NCI-H2171 treated with DMSO at 0.1 percent for 48 hours (cell line): Measurements from ENCODE around the gene TNIK.

Experiments used
- DNase-seq: peaks from one replicate; lab custom pipeline; 2025; lab: John Stamatoyannopoulos, UW

TNIK gene

DNA sequence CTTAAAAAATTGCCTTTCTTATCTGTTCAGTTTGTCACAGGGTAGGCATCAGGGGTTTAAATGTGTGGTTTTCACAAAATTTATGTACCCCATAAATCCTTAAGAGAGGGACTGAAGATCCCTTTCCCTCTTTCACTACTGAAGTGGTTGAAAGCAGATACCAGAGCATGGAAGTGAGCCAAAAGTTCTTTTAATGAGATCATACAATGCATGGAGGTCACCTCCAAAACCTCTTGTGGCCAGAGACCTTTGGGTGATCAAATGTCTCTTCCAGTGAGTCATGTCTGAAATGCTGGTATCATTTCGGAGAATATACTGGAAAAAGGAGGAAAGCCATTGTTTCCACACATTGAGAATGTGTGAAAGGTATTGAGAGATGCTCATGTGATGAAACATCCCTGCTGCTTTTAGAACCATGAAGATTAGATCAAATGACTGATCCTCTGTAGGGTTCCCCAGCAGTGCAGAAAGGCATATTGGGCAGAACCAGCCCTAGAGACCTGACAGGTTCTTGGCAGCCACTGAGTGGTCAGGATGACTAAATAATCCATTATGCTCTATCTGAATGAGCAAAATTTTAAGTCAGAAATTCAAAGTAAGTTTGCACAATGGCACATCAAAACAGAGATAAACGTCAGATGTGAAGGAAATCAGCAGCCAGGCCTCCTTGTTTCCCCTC lies 267.9 kb downstream of the TNIK start:
- peak; percentile 26 for DNase-seq

DNA sequence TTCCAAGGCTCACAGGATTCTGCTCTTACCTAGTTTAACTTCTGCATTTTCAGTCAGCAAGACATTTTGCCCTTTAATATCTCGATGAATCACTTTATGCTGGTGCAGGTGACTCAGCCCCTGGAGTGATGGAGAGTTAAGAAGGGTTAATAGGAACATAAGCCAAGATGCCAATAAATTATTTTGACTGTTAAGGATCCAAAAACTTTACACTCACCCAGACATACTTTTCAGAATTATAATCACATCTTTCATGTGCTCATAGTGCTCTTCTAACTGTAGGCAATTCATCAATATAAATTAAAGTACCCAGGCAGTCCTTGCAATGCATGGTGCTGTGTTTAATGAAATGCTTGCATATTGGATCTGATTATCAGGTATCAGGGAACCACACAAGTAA lies 269.5 kb downstream of the TNIK start:
- DNase-seq = no peak

GRCh38 chr3:171189394-171190080 lies 270.7 kb downstream of the TNIK start:
- DNase-seq = no peak

- peak; percentile 53 for DNase-seq
Observed at GRCh38 chr3:171187706-171188290, 272.4 kb downstream of the TNIK start.

- no peak for DNase-seq
Observed at GRCh38 chr3:171186817-171187500, 273.2 kb downstream of the TNIK start.

- no peak for DNase-seq
Observed at GRCh38 chr3:171186383-171186782, 273.8 kb downstream of the TNIK start.

DNA sequence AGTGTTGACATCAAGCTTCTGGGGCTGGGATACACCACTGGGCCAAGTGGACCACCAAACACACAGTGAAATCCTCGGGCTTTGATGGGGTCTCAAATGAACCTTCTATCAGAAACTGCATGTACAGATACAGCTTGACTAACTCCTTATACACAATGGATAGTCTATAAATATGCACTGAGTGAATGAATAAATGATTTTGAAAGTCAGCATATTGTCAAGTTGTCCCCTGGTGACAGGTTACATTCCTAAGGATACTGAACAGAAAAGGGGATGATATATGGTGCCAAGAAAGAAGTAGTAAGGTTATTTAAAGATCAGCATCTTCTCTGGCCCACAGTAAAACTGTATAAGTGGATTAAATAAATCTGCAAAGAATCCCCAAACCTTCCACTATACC lies 274.2 kb downstream of the TNIK start:
- DNase-seq = no peak

GRCh38 chr3:171184372-171184771 lies 275.8 kb downstream of the TNIK start:
- DNase-seq = no peak

- DNase-seq = no peak
Observed at GRCh38 chr3:171183042-171183441, 277.2 kb downstream of the TNIK start.

GRCh38 chr3:171181907-171182690 lies 278.1 kb downstream of the TNIK start:
- no peak for DNase-seq

GRCh38 chr3:171178714-171179113 lies 281.5 kb downstream of the TNIK start:
- no peak for DNase-seq

DNA sequence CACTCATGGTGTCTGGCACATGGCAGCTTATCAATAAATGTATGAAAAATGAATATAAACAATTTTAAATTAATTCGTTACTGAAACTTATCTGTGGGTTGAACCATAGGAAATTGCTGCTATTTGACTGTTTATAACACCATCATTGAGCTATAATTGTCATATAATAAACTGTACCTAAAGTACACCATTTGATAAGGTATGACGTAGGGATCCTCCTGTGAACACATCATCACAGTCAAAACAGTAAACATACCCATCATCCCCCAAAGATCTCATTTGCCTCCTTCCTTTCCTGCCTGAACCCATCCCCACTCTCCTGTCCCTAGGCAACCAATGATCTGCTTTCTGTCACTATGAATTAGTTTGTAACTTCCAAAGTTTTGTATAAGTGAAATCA lies 282.7 kb downstream of the TNIK start:
- DNase-seq = no peak

DNA sequence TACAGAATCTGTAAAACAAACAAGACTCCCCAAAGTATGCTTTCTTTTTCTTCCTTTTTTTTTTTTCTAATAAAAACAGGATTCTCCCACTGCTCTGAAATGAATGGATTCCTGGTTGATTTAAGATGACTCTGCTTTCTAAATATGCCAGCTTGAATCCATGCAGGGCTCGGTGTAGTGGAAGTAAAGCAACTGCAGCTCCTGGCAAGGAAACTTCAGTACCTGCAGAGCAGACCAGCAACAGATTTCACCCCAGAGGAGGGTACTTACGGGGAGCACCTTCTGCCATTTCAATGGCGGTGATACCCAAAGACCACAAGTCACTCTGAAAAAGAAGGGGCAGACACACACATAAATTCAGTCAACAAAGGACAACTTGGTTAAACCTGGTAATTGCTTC lies 283.1 kb downstream of the TNIK start:
- DNase-seq = peak; percentile 9

DNA sequence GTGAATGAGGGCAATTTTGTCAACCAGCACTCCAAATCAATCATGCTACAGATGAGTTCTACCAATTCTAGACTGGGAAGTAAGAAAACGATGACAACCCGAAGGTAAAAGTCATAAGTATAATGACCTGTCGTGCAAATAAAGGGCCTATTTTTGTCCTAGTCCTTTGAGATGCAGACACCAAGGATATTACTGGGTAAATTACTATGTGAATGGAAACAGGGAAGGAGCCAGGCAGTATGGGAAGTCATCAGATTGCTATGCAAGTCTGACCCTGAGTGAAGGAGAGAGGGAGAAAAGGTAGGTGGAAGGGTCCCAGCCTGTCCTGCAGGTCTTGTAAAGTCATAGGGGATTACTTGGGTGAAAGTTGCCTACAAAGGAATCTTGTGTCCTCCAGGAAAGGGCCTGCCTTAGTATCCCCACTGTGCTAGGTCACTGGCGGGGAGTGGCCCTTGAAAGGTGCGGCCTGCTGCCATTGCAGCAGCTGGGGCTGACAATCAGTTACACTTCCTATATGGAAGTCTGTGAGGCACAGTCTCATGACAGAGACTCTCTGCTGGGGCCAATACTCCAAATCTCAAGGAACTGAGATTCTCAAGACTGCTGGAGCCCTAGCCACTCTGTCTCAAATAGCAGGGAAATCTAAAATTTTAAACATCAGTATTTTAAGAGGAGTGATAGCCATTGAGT lies 283.8 kb downstream of the TNIK start:
- DNase-seq = no peak

- DNase-seq = no peak
Observed at GRCh38 chr3:171175741-171176234, 284.4 kb downstream of the TNIK start.

DNA sequence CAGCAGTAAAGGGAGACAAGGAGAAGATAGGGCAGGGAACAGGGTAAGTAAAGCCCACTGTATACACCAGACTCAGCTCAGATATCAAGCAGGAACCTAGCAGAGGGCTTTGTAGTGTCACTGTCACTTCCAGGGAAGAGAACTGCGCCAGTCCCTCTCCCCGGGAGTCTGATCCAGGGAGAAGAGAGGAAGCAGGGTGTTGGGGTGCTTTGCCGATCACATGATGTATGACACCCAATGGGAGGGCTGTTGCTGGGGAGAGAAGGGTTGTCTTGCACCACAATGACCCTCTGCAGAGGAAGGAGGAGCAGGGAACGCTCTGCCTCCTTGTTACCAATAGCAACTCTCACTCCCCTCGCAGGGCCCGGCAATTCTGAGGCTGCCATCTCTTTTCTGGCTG lies 286.5 kb downstream of the TNIK start:
- DNase-seq = no peak

DNA sequence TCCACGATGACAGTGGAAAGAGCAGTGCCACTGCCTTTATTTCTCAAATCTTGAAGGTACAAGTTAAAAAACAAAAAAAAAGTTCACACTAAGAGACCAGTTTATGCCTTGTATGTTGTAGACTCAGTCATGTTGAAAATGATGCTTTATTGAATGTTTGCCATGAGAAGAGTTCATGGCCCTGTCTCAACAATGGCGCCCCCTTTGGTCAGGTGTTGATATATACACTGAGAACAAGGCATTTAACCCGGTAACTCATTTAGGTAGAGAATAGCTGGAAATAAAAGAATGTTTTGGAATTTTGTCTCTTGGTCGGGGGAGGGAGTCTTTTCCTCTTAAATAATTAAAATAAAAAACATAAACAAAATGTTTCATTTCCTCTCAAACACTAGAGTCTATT lies 288.1 kb downstream of the TNIK start:
- DNase-seq = no peak

DNA sequence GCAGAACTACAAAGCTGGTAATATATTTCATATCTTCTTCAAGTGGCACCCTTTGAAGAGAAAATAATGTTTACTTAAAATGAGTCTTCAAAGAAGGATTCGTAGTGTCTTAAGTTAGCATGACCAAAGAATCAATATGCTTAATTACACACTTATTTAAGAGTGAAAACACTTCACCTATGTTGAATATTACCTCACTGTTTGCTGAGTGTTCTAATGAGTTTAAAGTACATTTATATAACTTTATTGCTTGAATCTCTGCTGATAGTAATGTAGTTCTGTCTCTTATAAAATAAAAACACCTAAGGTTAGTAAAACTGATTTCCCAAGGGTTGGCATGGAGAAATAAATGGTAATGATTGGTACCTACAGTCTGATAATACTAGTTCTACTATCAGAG lies 290.3 kb downstream of the TNIK start:
- no peak for DNase-seq

DNA sequence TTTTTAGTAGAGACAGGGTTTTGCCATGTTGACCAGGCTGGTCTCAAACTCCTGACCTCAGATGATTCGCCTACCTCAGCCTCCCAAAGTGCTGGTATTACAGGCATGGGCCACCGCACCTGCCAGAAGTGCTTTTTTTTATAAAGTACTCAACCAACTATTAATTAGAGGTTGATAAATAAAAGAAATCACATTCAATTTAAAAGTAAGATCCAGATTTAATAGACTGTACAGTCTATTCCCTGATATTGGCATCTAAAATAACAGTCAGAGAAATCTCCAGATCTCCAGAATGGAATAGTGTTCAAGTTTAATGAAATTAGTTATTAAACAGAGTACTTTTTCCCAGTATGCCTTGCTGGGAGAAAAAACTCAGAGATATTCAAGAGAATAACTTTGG lies 290.8 kb downstream of the TNIK start:
- DNase-seq = no peak

DNA sequence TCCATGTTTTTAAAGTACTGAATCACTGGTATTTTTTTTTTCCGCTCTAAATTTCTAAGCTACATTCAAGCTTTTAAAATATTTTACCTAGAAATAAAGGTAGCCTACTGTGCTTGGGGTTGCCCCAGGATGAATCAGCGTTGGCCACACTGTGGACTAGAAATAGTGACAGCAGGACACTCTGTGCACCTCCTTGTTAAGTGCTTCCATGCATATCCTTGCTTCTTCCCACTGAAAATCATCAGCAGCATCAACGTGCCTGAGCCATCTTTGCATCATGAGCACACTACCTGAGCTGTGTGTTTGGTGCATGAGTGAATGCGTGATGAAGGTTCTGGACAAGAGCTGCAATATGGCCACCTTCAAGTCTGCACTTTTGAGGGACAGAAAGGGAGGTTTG lies 291.7 kb downstream of the TNIK start:
- no peak for DNase-seq

DNA sequence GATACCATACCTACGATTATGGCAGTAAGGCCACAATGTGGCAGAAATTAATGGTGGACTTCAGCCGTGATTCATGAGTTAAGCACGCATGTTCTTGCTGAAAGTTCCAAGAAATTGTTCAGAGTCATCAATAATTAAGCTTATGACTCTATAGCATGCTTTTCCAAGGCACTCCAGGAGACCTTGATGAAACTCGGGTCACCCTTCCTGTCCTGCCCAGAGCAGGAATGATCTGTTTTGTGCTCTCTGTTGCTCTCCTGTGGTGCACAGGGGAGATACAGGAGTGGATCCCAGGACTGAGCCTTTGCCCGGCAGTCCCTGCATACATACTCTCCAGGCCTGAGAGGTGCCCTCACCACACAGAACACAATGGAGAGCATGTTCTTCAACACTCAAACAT lies 292.1 kb downstream of the TNIK start:
- DNase-seq = no peak
